Measurements from ENCODE around the gene SOX18.

Gene SOX18

DNA sequence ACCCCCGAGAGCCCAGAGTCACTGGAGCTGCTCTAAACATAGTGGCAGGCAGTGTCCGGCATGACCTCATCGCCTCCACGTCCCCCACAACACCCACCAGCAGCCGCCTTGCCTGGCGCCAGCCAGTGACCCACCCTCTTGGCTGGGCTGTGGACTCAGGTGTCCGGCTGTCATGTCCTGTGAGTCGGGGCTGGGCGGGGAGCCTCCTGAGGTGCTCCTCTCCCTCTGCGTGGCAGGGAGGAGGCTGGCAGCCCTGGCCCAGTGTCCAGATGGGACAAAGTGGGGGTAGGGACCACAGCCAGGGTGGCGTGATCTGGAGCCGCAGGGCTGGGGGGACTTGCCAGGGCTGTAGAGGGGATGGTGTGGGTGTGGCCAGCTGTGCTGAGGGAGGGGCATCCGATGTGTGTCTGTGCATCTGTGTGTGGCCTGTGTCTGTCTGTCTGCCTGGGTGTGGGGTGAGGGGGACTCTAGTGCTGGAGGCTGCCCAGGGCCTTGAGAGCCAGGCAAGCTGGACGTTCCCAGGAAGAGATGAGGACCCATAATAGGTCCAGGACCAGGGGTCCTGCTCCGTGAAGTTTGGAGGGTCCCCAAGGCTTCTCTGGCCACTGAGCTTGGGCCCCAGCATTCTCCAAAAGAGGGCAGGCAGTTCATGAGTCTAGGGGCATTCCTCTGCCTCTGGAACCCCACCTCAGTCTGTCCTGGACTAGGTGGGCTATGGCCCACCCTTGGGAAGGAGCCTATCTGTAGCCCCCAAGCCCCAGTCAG lies 2.3 kb upstream of the SOX18 start:
- no peak for DNase-seq

DNA sequence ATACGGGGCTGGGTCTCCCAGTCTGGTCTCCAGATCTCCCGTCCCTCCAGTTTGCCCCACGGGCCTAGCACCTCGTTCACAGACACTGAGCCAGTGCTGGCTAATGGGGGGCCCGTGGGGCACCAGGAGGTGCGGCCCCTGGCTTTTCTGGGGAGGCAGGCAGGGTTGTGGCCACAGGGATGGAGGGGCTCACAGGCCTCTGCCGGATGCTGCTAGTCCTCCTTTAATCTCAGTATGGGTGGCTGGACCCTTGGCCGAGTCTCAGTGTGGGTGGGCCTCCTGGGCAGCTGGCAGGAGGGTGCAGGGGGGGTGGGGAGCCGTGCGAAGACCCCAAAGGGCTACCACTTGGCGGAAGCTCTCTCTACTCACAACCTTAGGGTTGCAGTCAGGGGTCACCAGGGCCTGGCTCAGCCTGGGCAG lies 1.6 kb upstream of the SOX18 start:
- no peak for DNase-seq

DNA sequence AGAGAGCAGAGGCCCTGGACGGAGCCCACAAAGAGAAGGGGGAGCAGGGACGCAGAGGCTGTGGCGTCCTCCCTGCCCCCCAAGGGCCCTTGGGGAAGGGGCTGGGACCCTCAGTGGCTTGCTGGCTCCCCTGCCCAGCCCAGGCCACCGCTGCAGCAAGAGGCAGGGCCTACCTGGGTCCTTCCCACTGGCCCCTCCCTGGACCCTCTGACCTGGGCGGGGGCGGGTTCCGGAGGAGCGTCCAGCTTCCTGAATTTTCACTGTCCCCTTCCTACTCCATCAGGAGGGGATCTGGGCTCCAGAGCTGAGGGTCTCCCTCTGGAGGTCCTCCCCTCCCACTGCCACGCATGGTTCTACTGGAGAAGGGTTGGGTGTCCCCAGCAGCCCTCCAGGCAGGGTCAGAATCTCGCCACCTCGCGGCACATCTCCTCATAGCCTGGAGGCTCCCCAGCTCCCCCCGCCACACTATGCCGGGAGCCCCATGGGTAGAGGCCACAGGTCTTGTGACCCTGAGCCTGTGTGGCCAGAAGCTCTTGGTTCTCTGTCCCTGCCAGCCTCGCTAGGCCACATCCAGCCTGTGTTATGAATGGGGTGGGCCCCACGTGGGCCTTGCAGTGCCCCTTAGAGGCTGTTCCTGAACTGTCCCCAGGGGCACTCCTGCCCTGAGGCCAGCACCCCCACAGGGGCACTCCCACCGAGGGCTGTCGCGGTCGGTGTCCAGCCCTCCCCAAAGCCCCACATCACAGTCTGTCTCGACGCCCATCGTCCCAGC lies 1.0 kb upstream of the SOX18 start:
- no peak for DNase-seq

DNA sequence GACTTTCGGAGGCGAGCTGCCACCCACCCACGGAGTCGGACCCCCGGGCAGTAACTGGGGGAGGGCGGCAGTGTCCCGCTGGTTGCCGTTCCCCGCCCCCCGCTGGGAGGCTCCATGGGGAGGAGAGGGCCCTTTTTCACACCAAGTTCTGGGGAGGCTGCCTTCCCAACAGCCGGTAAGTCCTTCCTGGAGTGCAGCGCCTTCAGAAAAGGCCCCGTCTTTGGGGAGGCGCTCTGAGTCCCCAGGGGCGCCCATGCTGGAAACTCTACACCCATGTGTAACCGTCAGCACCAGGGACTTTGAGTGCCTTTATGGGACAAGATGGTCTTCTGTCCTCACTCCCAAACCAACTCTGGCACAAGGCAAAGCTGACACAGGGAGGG lies 430 bp upstream of the SOX18 start:
- DNase-seq: no peak

DNA sequence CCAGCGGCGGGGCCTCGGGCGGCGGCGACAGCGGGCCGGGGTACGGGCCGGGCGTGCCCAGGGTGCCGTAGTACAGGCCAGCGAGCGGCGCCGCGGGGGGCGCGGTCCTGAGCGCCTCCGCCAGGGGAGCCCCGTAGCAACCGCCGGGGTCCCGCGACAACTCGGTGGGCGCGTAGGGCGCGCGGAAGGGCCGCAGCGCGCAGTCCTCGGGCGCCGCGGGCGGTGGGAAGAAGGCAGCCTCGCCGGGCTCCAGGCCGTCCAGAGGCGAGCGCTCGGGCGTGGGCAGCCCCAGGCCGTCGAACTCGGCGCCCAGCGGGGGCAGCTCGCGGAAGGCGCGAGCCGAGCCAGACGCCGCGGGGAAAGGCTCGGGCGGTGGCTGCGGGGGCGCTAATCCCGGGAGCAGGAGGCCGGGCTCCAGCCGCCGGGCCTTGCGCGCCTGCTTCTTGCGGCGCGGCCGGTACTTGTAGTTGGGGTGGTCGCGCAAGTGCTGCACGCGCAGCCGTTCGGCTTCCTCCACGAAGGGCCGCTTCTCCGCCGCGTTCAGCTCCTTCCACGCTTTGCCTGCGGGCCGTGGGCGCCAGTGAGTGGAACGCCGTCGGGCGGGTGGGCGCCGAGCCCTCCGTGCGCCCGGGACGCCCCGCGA lies 916 bp downstream of the SOX18 start:
- DNase-seq: no peak

DNA sequence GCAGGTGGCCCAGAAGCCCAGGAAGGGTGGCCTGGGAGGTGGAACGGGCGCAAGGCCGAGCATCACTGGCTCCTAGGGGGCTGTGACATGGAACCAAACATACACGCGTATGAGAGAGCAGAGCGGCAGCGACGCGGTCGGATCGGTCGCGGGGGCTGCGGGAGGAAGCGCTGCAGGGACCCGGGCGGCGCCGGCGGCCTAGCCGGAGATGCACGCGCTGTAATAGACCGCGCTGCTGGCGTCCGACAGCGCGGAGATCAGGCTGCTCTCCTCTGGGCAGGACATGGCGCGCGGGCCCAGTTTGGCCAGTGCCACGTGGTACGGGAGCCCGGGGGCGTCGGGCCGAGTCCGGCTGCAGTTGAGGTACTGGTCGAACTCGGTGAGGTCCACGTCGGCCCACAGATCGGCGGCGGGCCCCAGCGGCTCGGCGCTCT lies 1.5 kb downstream of the SOX18 start:
- no peak for DNase-seq

DNA sequence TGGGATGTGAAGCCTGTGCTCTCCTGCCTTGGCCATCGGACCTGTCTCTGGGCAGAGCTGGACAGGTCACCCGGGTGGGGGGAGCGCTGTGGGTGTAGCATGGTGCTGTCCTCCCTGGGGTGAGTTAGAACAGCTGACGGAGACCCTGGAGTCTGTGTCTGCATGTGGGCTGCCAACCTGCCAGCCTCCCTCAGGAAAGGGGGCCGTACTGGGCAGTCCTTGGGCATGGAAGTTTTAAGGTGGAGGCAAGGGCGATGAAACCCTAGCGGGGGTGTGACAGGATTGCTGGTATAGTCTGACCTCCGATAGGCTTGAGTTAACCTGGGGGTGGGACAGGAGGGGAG lies 2.4 kb downstream of the SOX18 start:
- DNase-seq: no peak

DNA sequence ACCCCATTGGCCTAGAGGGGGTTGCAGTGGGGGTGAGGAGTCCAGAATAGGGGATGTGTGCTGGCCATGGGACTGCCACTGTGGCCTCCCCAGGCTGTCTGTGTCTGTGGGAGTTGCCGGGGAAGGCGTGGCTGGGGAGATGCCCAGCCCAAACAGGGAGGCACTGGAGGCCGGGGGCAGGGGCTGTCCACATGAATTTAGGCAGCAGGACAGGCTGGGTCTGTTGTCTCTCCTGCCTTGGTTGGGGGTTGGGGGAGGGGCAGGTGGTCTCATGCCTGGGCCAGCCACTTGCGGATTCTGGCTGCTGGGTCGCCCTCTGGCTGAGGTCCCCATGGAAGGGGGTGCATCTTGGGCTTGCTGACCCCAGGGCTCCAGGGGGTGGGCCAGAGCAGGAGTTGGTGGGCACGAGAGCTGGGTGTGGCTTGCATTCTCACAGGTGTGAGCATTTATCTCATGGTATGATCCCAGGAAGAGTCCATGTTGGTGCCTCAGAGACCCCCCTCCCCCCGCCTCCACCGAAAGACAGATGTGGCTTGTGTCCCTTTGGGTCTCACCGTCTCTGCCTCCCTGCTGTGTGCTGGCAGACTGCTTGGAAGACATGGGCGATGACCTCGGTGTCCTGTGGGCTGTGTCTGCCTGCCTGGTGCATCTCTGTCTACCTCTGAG lies 4.0 kb downstream of the SOX18 start:
- no peak for DNase-seq

DNA sequence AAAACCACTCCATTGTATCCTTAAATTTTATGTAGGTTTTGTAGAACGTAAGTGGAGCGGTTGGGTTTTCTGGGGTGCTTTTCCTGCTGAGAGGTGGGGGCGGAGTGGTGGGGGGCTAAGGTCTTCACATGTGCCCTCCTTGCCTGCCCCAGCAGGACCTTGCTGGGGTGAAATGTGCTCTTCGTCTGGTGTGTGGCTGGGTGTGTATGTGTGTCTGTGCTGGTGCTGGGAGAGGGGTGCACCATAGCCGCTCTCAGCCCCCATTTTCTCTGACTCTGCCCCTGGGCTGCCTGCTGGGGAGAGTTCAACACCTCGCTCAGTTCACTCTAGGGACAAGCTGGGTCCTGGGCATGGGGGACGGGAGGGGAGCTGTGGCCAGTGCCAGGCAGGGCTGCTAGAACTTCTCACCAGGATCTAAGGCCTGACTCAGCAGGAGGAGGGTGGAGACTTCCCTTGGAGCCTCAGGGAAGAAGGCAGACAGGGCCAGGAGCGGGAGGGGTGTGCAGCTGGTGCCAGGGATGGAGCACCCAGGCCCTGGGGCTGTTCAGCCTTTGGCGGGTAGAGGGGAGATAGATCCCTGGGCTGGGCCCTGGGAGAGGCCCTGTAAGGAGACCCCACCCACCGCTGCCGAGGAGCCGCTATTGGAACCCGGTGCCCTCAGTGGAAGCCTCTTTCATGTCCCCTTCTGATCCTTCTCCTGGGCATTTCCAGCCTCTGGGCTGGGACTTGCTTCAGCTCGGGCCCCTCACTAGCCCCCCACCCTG lies 4.8 kb downstream of the SOX18 start:
- no peak for DNase-seq

DNA sequence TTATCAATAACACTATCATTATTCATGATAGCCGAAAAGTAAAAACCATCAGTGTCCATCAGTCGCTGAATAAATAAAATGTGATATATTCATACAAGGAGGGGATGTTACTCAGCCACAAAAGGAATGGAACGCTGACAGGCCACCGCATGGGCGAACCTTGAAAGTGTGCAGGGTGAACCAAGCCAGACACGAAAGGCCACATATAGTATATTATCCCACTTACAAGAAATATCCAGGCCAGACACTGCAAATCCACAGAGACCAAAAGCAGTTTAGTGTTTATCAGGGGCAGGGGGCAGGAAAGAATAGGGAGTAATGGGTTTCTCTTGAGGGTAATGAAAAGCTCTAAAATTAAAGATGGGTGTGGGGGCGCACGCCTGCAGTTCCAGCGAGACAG lies 5.7 kb downstream of the SOX18 start:
- no peak for DNase-seq

DNA sequence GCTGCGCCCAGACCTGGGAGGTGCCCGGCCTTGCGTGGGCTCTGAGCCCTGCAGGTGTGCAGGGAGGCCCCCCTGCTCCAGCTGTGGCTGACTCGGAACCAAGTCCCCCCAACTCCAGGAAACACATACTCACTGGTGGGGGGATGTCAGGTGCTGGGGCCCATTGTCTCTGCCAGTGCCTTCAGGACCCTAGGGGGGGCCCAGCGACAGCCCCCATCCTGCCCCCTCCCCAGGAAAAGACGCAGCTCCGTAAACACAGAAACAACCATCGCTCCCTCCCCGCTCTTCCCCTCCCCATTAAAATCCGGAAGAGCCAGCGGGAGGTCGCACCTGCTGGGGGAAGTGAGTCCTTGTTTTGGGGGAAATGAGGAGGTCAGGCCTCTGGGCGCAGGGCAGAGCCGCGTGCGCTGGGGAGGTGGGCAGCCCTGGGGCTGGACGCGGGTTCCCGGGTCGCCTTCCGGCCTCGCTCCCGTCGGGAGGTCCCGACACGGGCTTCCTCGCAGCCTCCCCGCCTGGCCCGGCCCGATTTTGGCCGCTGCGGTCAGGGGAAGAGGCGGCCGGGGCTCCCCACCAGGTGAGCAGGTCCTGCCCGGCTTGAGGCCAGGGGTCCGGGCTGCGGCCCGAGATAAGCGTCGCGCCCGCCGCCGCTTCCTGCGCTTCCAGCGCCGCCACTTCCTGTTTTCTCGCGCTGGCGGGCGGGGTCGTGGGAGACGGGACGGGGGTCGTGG lies 7.2 kb downstream of the SOX18 start:
- no peak for DNase-seq

DNA sequence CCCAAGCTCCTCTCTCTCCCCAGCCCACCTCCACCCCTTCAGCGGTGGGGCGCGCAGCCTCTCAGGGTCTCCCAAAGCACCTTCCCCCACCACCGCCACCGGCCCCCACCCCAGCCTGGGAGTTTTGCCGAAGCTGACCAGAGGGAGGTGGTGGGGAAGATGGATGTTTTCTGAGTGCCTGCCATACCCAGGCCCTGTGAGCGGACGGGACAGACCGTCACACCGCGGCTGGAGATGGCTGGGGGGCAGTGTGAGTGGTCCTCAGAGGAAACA lies 7.7 kb downstream of the SOX18 start:
- no peak for DNase-seq

DNA sequence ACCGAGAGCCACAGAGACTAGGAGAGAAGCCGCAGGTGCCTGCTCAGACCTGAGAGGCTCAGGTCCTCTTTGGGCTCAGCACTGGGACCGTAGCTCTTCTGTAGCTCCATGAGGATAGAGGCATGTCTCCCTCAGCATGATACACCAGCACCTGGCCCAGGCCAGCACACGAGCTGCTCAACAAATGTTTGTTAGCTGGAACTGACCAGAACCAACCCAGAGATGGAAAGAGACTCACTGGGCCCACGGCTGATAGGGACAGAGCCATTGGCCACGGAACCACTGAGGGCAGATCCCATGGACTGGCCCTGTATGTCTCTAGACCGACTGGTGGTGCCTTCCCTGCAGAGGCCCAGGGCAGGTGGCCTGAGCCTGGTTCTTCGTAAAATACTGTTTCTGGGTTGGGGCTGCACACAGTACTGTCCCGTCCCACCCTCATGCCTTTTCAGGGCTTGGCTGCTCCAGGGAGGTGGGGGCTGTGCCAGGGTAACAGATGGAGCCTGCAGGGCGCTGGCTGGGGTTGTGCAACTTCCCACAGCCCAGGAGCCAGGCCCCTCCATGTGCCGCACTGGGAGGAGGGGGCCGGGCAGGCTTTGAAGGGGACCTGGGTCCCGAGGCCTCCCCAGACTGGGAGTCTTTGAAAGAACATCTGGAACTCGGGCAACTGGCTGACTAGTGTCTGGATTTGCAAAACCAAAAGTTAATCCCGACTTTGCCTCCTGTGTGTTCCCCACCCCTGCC lies 8.2 kb downstream of the SOX18 start:
- no peak for DNase-seq

DNA sequence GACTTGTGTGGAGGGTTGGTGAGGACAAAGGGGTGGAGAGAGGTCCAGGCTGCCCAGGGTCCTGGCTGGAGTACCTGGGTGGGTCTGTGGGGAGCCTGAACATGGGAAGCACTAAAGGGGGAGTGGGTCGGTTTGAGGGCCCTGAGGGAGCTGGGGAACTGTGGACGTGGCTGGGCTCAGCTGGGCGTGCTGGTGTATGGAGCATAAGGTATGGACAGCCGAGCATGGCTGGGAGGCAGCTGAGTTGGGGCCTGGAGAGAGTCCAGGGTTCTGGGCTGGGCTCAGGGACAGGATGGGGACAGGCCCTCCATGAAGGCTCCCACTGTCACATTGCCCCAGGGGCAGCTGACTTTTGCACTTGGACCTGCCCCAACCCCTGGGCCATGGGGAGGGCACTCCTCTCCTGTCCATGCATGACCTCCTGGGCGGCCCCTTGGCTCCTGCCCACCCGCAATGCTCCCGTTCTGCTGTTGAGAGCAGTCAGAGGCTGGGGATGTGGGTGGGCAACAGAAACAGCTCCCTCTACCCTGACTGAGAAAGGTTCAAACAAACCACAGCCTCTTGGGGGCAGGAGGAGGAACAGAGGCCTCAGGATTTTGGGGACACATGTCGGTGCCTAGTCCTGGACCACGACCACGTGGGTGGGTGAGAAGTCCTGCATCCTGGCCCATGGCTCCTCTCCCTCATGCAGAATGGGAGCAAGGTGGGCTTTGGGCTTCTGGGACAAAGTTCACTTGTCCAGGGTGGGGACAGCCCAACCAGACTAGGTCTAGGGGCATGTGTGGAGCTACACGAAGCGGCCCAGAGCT lies 9.0 kb downstream of the SOX18 start:
- DNase-seq: no peak

DNA sequence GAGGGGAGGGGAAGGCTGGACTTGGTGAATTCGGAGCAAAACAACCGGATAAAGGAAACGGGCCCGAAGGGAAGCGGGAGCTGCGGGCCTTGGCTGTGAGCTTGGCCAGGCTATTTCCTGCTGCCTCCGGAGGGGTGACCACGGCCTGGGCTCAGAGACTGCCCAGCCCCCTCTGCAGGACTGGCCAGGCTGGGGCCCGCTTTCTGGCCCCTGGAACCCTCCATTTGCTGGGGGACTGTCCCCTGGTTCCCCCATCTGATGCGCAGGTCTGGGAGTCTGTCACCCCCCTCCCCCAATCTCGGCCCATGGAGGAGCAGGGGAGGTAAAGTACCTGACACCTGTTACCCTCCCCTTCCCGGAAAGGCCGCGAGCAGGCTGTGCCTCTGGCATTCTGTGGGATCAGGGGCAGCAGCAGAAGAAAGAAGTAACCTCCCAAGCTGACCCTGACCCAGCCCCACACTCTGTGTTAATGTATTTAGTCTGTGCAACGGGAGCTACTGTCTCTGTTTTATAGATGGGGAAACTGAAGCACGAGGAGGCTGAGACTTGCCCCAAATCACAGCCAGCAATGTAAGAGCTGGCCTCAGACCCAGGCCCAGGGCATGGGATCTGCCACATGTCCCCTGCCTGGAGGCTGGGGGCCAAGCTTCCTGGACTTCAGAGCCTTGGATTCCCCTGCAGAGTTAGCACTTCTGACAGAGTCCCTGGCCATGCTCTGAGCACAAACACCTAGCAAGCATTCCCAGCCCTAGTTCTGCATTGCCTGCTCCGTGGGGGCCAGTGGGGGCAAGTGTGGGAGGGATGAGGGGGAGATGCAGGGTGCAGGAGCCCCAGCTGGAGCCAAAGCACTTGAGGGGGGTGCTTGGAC lies 9.9 kb downstream of the SOX18 start:
- no peak for DNase-seq

DNA sequence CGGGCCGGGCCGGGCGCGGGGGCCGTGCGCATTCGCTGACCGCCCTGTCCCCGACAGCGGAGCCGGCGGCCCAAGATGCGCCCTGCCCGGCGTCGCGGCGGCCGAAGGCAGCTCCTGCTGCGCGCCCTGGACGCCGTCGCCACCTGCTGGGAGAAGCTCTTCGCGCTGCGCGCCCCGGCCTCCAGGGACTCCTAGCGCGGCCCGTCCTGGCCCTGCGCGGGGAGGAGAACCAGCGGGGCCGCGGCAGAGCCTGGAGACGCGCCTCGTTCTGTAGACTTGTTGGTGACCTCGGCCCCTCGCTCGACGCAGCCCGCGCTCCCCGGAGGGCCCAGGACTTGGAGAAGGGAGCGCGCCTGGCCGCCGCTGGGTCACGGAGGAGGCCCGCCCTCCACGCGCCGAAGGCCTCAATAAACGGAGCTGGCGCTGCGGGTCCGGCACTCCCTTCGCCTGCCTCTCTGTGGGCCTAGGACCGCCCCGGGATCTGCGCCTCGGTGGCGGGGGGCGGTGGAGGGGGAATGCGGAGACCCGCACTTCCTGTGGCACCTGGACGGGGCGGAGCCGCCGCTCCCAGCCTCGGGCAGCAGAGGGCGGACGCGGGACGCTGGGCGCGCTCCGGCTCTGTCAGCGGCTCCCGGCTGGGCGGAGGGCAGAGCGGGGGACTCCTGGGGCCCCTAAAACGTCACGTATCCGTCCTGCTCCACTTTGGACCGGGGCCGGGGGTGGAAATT lies 10.7 kb downstream of the SOX18 start:
- DNase-seq: no peak

DNA sequence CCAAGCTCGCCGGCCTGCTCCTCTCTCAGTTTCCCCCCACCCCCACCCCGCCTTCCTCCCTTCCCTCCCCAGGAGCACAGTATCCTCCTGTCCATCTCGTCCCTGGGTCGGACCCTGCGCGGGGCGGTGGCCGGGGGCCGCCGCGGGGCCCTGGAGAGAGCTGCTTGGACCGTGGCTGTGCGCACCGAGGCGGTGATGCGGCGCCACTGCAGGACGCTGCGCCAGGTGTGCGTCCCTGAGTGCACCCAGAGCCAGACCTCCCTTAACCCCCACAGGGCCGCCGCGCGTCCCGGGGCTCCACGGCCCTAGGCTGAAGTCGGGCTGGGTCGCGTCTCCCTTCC lies 11.2 kb downstream of the SOX18 start:
- DNase-seq: no peak

DNA sequence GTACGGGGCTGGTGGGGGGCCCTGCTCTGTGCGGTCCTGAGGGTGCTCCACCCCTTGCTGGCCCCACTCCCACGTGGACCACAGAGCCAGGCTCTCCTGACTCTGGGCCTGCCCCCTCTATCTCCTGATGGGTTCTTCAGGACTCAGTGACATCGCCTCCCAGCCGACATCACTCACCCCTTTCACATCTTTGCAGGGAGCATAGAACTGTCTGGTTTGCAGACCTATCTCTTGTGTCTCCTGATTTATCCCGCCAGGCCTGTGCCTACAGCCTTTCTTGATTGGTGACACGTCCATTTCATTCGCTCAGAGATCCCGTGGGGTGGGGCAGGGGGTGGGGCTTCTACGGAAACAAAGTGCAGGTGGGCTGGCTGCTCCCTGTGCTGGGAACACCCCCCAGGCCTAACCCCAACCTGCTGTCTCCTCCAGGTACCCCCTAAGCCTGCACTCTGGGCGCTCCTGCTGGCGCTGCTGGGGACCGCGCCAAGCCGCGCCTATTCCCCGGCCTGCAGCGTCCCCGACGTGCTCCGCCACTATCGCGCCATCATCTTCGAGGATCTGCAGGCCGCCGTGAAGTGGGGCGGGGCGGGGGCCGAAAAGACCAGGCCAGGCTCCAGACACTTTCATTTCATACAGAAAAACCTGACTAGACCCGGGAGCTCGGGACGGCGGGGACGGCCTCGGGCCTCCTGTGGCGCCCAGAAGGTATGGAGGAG lies 11.8 kb downstream of the SOX18 start:
- DNase-seq: no peak

DNA sequence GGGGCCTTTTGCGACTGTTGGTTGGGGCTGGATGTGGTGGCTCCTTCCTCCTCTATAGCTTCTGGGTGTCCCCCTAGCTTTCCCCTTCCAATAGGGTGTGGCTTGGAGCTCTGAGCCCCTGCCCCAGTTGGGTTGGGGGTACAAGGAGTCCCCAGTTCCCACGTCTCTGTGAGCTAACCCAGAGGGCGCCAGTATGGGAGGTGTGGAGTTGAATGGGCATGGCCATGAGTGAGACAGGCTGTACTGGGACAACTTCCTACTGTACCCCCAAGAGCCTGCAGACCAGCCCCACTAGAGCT lies 12.3 kb downstream of the SOX18 start:
- DNase-seq: no peak
